ENCODE measurements around the gene OR4B1.
"Not testable (repeated sequence)": the region's sequence is repeated elsewhere in the genome, so short reads cannot be mapped to it uniquely, and the experiment has no call there.

Gene OR4B1, protein sequence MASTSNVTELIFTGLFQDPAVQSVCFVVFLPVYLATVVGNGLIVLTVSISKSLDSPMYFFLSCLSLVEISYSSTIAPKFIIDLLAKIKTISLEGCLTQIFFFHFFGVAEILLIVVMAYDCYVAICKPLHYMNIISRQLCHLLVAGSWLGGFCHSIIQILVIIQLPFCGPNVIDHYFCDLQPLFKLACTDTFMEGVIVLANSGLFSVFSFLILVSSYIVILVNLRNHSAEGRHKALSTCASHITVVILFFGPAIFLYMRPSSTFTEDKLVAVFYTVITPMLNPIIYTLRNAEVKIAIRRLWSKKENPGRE

DNA sequence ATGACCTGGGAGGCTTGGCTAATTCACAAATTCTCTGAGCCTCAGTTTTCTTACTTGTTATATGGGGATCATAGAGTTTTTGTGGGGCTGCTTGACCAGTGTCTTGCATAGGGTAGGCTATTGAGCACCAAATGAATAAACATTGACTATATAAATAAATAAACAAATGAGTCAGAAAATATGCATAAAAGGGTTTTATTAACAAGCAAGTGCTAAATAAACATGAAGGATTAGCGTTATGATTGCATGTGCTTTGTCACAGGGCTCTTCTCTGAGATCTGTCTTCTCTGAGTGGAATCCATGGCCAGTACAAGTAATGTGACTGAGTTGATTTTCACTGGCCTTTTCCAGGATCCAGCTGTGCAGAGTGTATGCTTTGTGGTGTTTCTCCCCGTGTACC is at the start of gene OR4B1:
TSS of gene OR4B1 (plus strand) at position 301 of the 400 bp plus-strand sequence. CDS start at position 301, 0 bp downstream.
- no peak for DNase-seq

DNA sequence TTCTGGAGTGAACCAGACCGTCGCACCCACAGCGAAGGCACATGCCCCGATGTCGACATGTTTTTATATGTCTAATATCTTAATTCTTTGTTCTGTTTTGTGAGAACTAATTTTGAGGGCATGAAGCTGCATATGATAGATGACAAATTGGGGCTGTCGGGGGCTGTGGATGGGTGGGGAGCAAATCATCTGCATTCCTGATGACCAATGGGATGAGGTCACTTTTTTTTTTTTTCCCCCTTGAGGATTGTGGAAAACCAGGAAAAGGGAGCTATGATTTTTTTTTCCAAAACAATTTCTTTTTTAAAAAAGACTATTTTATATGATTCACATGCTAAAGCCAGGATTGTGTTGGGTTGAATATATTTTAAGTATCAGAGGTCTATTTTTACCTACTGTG is 49.2 kb upstream of the OR4B1 start:
- DNase-seq: no peak

DNA sequence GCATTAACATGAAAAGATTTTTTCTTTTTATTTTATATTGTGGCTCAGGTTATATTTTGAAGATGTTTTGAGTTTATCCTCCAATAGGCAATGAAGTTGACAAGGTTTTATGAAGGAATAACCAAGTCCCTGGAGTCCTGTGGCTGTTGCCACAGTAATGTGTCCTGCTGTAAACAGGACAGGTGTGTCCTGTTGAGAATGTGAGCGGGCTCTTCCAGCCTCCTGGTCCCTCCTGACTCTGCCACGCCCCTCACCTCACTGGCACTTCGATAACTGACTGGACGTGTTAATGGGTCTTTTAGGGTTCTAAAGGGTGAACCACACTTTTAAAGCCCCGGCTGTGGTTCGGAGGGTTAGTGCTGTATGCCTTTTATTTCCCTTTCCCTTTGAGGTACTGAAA is 47.8 kb upstream of the OR4B1 start:
- no peak for DNase-seq

DNA sequence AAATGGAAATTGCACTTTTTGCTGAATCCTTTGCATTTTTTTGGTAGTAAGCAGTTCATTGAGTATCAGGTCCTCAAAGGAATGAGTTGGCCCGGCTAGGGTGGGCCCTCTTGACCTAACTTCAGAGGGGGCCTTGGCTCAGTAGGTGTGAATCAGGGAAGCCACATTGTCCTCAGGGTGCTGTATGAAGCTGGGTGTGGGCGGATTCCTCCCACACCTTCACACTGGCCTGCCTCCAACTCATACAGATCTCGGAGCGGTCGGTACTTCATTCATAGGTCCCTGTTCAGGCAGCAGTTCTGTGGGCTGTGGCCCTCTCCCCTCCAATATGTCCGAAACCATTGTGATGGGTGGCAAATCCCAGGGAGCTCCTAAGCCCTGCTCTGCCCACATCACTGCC is 47.4 kb upstream of the OR4B1 start:
- no peak for DNase-seq

DNA sequence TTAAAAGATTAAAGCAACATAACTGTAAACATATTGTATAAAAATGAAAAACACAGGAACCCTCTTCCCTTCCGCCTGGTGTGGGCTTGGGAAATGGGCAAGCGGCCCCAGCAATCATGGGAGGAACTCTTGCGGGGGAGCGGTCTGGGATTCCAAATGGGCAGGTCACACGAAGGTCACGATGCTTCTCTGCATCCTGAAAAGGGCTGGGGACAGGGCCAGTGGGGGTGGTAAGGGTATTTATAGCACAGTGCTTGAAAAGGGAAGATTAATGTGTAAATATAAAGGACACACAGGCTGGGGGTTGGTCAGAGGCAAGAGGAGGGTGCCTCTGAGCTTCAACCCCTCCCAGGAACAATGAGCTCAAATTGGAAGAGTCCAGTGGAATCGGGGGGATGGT is 46.9 kb upstream of the OR4B1 start:
- no peak for DNase-seq

DNA sequence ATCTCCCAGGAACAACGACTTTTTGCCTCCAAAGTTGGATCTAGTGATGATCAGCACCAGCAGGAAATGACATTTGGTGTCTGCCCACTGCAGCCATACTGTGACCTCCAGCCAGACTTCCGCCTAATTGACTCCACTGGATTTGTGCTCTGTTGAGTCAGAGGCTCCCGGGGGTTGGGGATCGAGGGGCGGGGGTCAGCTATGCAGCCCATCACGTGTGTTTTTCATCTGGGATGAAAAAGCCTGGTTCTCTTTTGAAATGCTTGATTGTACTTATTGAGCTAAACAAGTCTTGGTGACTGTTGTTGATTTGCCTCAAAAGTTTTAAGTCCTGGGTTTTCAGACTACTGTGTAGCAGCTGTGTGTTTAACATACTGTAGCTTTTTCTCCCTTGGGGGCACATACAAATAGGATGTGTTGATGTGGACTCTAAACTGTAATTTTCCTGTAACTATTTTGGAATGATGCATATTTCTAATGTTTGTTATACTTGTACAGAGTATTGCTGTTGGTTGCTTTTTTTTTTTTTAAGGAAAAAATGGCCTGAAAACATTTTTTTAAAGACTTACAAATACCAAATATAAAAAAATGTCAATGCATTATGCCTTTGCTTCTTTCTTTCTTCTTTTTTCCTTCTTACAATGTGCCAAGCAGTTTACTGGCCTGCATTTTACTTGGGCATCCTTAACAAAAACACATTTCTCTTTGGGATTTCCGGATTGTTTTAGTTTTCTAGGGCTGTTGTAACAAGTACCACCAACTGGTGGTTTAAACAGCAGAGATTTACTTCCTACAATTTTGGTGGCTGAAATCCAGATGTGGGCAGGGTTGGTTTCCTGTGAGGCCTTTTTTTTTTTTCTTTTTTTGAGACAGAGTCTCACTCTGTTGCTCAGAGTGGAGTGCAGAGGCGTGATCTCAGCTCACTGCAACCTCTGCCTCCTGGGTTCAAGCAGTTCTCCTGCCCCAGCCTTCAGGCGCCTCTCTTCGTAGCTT is 46.1 kb upstream of the OR4B1 start:
- DNase-seq: no peak

DNA sequence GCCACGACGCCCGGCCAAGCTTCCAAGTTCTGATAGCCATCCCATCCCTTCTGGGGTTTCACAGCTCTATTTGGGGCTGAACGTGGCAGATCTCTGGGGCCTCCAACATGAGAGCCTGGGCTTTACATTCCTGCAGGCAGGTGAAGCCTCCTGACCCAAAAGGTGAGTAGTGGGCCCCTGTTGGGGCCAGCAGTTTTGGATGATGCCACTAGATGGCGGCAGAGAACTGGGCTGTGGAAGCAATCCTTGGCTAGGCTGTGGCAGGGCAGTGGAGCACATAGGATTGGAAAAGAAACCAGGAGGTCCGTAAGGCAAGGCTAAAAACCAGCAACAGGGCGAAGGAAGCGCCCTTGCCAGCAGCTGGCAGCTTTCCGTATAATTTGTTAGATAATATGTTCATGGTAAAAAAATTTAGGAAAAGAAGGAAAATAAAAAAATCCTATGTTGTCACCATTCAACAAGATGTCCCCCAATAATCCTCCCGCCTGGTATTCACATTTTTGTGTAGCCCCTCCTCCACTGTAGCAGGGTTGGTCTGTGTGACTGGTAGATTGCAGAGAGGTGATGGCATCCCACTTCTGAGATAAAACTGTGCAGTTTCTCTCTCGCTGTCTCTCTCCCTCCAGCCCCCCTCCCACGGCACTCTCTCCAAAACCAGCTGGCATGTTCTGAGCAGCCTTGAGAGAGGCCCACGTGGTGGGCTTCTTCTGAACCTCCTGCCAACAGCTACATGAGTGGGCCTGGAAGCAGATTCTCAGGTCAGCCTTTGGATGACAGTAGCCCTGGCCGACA is 43.6 kb upstream of the OR4B1 start:
- DNase-seq: no peak

DNA sequence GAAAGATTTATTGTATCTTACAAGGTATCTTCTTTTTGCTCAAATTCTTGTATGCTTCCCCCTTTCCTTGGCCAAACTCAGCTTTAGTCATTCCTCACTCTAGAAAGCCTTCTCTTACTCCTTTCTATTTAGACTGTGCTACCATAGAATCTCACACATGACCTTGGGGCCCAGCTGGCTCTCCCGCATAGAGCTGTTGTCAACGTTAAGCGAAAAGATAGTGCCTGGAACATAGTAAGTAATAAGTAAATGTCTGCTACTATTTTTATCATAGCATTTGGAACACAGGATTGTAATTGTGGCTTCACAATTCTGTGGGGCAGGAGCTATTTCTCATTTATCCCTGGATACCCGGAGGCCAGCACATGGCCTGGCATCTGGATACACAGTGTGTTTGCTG is 38.9 kb upstream of the OR4B1 start:
- no peak for DNase-seq

DNA sequence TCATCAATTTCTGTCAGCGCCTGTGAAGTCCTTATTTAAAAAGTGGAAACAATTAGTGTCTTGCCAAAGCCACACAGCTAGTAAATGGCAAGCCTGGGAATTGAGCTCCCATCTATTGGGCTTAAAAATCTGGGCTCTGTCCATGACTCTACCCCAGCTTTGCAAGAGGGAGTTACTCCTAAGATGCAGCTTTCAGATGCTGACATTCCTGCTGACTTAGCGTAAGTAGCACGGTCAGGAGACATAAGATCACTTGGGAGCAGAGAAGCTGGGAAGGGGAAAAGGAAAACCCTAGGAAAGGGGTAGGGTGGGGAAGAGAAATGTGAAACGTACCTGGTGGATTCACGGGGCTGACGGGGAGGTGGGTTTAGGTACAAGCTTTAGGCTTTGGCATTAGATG is 36.0 kb upstream of the OR4B1 start:
- no peak for DNase-seq

DNA sequence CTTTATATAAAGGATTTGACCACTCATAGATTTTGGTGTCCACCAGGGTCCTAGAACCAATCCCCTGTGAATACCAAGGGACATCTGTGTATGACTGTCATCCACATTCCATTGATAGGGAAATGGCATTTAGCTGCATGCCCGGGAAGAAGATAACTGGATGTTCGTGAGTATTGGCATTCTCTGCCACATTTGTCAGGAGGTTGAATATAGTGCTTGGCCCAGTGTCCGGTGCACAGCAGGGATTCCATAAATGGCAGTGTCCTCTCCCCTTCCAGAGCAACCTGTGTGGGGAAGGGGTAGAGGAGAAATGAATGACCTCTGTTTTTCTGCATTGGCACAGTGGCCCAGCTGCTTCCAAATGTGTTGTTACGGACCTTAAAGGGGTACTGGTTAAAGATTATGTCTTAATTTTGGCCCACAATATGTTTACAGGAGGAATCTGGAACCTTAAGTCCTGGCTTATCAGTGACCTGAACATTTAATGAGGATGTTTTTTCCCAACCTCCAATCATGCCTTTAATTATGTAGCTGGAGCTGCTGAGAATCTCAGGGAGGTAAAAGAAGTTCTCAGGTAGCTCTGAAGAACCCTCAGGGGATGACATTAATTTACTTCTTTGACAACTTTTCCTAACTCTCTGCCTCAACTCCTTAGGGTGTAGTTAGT is 33.6 kb upstream of the OR4B1 start:
- no peak for DNase-seq

DNA sequence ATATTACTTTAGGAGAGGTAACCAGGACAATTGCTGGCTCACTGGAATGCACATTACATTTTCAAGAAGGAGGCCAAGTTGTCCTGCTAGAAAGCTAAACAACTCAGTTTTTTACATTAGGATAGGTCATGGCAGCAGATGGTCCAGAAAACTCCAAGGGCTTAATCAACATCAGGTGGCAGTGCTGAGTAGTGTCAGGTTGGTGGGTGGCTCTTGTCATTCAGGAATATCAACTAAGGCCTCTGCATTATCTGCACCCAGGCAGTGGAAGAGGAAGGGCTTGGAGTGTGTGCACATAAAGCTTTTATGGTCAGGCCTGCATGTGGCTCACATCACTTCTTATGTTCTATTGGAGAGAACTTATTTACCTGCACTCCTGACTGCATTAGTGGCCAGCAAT is 32.2 kb upstream of the OR4B1 start:
- no peak for DNase-seq

DNA sequence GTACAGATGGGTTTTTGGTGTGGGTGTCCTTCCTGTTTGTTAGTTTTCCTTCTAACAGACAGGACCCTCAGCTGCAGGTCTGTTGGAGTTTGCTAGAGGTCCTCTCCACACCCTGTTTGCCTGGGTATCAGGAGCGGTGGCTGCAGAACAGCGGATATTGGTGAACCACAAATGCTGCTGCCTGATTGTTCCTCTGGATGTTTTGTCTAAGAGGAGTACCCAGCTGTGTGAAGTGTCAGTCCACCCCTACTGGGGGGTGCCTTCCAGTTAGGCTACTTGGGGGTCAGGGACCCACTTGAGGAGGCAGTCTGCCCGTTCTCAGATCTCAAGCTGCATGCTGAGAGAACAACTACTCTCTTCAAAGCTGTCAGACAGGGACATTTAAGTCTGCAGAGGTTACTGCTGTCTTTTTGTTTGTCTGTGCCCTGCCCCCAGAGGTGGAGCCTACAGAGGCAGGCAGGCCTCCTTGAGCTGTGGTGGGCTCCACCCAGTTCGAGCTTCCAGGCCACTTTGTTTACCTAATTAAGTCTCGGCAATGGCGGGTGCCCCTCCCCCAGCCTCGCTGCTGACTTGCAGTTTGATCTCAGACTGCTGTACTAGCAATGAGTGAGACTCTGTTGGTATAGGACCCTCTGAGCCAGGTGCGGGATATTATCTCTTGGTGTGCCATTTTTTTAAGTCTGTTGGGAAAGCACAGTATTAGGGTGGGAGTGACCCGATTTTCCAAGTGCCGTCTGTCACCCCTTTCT is 25.5 kb upstream of the OR4B1 start:
- not testable (repeated sequence) for DNase-seq

DNA sequence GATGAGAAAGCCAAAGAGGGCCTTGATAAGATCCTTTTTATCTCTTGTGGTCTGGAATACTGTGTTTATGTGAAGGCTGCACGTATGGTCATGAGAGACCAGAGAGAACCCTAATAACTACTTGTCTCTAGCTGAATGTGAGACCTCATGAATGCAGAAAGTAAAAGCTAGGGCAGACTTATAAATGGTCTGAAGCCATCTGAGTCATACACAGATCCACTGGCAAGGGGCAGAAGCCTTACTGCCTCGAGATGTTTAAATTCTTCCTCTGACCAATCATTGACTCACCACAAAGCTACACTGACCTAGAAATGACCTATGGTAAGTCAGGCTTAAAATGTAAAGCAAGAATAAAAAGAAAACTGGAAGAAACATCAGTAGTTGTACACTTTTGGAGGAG is 22.7 kb upstream of the OR4B1 start:
- no peak for DNase-seq

DNA sequence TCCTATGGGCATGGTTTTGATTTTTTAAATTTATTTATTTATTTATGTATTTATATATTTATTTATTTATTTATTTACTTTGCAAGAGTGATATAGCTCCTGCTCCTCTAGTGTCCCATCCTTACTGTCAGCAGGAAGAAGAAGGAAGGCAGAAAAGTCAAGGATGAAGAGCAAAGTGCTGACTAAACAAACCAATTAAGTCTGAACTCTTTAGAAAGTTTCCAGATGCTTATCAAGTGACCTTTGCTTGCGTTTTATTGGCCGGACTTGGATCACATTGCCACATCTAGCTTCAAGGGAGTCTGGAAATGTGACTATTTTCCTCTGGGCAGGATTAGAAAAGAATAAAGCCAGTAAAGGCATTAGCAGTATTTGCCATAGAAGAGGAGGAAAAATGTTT is 8.7 kb upstream of the OR4B1 start:
- no peak for DNase-seq

DNA sequence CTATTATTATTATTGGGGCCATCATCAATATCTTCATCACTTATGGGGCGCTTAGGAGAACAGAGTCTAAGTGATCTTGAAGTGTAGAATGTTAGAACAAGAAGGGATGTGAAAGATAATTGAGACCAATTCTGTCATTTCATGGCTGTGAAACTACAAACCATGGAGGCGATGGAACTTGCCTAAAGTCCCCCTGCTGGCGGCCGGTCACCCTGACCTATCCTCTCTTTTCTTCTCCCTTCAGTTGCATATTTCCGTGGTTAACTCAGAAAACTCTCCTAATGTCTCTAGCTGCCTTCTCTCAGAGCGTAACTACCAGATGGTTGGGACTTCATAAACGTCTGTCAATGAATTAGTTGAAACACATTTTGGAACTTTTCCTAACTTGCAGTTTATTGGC is 6.6 kb upstream of the OR4B1 start:
- DNase-seq: no peak

DNA sequence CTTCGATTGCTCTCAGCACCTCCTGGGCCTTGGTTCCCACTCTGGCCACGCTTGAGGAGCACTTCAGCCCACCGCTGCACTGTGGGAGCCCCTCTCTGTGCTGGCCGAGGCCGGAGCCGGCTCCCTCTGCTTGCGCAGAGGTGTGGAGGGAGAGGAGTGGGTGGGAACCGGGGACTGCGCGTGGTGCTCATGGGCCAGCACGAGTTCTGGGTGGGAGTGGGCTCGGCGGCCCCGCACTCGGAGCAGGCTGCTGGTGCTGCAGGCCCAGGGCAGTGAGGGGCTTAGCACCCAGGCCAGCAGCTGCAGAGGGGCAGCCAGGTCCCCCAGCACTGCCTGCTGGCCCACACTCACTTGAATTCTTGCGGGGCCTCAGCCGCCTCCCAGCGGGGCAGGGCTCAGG is 12.2 kb downstream of the OR4B1 start:
- no peak for DNase-seq

DNA sequence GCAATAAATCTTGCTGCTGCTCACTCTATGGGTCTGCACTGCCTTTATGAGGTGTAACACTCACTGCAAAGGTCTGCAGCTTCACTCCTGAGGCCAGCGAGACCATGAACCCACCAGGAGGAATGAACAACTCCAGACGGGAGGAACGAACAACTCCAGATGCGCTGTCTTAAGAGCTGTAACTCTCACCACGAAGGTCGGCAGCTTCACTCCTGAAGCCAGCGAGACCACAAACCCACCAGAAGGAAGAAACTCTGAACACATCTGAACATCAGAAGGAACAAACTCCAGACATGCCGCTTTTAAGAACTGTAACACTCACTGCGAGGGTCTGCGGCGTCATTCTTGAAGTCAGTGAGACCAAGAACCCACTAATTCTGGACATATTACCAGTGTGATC is 13.4 kb downstream of the OR4B1 start:
- not testable (repeated sequence) for DNase-seq

DNA sequence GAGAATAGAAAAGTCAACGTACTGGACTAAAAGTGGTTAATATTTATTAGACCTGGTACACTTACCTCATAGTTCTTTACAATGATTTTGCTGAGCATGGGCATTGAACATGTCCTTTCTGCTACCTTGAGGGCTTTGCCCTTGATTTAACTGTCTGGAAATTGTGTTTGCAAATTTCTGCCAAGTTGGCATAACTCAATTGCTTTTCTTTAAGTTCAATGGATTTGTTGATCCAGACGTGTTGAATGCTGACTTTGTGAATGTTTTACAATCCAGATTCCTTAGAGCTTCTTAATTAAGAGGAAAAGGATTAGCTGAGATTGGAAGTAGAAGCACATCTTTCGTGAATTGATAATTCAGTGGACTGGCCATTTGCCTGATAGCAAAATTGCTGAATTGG is 21.1 kb downstream of the OR4B1 start:
- DNase-seq: no peak

DNA sequence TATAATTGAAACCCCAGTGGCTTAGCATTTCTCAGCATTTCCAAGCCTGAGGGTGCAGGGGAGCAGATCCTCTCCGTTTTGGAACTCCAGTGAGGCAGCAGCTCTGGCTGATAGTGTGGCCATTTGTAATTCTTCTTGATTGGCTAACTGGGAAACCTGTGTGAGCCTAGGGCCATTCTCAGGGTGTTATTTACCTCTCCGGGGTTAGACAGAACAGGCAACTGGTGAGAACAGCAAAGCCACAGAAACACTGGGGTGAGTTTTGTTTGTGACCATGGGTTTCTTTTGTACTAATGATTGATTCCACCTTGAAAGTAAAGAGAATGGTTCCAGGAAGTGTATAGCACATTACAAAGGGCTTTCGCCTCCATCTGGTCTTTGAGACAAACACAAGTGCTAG is 25.9 kb downstream of the OR4B1 start:
- DNase-seq: no peak

DNA sequence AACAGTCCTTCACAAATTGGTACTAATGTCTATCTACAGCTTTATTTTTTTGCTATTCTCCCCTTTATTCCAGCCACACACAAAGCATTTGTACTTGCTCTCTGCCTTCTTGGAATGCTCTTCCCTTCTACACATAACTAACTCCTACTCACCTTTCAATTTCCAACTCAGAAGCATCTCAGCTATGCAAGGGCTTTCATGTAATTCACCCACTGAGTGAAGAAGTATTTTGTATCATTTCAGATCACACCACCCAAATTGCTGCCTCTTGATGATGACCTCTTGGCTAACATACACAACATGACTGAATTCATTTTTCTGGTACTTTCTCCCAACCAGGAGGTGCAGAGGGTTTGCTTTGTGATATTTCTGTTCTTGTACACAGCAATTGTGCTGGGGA is 28.2 kb downstream of the OR4B1 start, which contains the start of gene OR4X2:
TSS of gene OR4X2 (plus strand) at position 301 of the 400 bp plus-strand sequence. CDS start at position 301, 0 bp downstream.
- DNase-seq: no peak

DNA sequence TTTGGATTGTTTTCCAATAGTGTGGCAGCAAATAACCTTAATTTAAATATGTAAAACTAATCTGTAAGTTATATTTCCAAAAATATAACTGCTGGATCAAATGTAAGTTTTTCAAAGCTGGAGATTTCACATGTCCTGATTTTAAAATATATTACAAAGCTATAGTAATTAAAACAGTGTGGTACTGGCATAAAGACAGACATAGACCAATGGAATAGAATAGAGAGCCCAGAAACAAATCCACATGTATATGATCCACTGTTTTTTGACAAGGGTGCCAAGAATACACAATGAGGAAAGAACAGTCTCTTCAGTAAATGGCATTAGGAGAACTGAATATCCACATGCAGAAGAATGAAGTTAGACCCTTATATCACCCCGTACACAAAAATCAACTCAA is 32.3 kb downstream of the OR4B1 start:
- no peak for DNase-seq

DNA sequence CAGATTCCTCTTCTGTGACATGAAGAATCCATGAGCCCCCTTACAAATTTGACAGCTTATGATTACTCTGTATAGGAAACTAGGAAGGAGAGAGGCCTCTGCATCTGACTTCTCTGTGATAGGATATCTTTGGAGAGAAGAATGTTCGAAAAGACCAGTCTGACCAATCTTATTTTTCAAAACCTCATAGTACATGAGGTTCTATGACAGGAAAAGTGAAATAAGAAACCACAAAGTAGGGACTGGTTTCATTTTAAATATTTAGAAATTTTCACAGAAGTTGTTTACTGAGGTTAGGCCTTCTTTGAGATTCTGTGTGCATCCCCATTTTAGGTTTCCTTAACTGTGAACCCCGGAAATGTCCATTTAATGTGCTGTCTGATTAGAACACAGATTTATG is 45.0 kb downstream of the OR4B1 start:
- no peak for DNase-seq

Measured in amniotic stem cell (primary cell).